ENCODE measurements around the gene AXL.
"Not testable (repeated sequence)": the region's sequence is repeated elsewhere in the genome, so short reads cannot be mapped to it uniquely, and the experiment has no call there.

Gene AXL

DNA sequence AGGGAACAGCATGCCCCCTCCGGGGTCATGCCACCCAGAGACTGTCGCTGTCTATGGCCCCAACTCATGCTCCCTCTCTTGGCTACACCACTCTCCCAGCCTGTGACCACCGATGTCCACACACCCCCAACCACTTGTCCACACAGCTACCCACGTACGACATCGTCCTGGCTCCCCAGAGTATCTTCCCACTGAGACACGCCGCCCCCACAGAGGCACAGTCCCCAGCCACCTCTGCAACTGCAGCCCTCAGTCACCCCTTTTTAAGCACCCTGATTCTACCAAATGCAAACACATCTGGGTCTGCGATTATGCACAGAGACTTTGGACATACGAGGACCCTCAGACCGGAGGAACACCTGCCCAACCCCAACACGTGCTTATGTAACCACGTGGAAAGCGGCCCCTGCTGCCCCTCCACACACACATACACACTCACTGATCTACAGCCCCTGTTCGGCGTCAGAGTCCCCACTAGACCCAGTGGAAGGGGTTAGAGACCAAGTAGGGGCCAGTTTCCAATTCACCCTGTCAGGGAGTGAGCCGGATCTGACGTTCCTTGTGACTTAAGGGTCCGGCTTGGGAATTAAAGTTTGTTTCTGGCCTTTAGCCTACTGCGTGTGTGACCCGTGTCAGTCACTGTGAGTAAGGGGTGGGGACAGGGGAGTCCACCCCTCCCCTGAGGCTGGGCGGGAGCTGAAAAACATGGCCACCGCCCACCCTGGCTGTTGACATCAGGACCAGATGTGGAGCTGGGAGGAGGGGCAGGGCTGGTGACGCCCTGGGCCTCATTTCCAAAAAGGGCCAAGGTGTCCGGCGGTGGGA lies 11.9 kb upstream of the AXL start:
- DNase-seq, result no peak

DNA sequence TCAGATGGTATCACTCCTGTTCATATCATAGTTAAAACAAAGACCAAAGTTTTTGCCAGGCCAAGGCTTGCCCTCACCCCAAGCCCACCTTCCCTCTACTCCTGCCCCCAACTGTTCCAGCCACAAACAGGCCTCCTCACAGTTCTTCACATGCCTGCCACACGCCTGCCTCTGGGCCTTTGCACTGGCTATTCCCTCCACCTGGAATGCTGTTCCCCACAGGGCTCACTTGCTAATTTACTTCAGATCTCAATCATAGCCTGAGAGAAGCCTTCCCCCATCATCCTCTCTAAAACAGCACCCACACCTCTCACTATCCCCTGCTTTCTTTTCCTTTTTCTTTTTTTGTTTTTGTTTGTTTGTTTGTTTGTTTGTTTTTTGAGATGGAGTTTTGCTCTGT lies 4.9 kb upstream of the AXL start:
- no peak for DNase-seq

DNA sequence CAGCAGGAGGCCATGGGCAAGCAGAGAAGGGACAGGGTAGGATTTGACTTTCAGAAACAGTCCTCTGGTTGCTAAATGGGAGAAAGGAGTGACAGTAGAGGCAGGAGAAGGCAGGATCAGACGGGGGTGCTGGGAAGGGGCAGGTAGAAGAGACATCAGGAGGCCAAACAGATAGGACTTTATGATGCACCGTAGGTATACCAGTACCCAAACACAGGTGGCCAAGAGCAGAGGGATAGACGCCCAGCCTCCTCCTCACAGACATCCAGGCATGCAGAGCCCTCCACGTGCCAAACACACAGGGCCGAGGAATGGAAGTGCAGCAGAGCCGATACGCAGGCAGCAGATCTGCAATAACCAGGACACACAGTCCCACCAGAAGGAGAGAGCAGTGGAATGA lies 1.3 kb upstream of the AXL start:
- no peak for DNase-seq

DNA sequence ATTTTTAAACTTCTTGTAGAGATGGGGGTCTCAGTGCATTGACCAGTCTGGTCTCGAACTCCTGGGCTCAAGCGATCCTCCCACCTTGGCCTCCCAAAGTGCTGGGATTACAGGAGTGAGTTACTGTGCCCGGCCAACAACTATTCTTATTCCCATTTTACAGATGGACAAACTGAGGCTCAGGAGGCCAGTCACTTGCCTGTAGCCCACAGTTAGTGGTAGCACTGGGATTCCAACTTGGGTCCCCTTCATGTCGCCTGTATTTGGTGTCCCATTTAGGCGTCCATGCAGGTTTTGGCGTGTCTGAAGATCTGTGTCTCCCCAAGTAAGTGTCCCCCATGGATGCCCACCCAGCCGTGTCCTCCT lies 791 bp upstream of the AXL start:
- no peak for DNase-seq

DNA sequence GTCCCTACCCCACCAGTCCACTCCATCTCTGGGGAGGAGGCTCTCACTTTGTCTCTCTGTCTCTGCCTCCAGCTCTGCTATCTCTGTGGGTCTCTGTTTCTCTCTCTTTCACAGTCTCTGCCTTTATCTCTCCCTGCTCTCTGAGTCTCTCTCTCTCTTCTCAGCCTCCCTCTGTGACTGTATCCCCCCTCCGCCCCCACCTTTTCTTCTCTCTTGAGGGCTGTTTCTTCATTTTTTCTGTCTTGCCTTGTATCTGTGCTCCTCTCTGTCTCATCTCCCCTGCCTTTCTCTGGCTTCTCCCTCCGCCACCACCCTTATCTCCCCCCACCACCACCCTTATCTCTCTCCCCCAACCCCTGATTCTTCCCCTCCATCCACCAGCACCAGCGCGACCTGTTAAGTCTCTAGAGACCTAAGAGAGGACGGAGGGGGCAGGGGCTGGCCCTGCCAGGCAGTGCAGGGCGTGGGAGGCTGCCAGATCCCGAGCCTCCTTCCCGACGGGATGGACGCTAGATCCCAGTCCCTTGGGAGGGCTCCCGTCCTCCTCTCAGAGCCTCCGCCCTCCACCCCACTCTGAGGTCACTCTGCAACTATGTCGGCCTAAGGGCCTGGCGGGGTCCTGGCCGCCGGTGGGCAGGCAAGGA lies 1.0 kb downstream of the AXL start:
- no peak for DNase-seq

DNA sequence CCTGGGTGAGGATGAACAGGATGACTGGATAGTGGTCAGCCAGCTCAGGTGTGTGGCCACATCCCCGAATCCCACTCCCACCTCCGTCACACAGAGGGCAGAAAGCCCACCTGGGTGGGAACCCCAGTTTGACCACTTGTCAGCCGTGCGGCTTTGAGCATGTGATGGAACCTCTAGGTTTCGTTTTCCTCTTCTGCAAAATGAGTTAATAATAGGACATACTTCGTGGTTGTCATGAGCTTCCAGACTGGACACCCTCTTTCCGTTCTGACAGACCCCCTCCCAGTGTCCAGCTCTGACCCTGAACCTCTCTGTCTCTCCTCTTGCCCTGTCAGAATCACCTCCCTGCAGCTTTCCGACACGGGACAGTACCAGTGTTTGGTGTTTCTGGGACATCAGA lies 1.8 kb downstream of the AXL start:
- no peak for DNase-seq

DNA sequence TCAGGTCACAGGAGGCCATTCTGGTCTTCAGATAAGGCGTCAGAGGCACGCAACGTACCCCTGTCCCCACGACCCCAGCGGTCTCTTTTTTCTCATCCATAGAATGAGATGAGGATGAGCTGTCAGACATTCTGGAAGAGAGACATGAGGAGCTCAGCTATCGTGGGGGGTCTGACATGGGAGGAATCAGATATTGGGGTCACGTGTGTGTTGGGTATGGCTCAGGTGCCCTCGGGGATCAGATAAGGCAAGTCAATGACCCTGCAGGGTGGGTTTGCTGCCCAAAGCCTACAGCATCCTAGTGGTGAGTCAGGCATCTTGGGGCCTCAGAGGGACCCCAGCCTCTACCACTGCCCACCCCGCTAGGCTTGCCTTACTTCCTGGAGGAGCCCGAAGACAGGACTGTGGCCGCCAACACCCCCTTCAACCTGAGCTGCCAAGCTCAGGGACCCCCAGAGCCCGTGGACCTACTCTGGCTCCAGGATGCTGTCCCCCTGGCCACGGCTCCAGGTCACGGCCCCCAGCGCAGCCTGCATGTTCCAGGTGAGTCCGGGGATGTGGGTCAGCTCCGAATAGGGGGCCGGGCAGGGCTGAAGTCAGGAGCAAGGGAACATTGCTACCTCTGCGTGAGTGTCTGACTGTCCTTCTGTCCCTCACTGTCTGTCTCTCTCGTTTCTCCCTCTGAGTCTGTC lies 2.6 kb downstream of the AXL start:
- DNase-seq, result no peak

DNA sequence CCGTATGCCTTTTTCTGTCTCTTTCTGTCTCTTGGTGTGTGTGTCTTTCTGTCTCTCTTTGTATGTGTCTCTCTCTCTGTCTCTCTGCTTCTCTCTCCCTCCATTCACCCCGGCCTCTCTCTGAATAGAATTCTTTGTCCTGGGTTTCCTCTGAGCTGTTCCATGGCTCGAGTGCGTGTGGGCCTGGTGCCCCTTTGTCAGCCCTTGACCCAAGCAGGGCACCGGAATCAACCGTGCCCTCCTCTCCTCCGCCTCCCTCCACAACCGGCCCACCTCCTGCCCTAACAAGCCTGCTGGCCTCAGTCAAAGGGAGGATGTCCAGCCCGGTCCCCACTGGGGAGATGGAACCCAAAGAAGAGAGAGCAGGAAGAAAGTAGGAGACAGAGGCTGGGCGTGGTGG lies 3.2 kb downstream of the AXL start:
- no peak for DNase-seq

DNA sequence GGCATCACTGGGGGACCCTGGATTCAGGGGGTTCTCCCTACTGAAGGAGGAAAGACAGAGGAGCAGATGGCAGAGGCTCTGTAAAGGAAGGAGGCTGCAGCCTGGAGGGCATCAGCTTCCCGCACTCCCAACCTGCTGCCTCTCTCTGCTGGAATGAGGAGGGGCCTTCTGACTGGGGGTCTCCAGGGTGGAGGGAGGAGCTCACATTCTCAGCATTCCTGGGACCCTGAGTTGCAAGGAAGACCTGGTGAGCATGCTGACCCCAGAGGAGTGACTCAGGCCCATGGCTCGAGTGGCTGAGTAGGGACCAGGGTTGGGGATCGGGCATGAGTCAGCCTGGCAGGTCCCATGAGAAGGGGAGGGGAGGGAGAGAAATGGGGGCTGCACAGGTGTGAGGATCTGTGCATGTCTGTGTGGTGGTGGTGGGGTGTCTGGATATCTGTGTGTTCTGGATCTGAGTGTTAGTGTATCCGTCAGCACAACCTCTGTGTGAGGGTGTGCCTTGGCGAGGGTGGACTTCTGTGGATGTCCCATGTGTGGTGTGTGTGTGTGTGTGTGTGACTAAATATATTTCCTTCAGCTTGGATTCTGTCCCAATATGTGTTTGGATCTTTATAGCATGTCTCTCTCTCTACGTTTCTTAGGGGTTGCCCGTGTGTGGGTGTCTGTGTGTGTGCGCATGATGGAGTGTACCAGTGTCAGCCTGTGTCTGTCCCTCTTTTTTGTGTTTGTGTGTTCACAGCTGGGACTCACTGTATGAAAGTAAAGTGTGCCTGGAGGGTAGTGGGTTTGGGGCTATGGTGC lies 4.6 kb downstream of the AXL start:
- no peak for DNase-seq

DNA sequence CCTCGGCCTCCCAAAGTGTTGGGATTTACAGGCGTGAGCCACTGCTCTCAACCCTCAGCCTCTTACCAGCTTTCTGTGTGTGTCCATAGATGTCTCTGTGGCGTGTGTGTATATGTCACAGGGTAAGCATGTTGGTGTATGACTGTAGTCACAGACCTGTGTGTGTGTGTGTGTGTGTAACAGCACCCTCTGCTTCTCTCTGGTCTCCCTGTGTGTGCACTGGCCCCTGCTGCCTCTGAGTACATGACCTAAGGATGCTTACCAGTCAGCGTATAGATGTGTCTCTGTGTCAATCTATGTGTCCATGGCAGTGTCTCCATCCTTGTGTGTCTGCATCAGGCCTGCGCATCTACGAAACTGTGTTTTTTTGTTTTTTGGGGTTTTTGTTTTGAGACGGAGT lies 5.6 kb downstream of the AXL start:
- no peak for DNase-seq

DNA sequence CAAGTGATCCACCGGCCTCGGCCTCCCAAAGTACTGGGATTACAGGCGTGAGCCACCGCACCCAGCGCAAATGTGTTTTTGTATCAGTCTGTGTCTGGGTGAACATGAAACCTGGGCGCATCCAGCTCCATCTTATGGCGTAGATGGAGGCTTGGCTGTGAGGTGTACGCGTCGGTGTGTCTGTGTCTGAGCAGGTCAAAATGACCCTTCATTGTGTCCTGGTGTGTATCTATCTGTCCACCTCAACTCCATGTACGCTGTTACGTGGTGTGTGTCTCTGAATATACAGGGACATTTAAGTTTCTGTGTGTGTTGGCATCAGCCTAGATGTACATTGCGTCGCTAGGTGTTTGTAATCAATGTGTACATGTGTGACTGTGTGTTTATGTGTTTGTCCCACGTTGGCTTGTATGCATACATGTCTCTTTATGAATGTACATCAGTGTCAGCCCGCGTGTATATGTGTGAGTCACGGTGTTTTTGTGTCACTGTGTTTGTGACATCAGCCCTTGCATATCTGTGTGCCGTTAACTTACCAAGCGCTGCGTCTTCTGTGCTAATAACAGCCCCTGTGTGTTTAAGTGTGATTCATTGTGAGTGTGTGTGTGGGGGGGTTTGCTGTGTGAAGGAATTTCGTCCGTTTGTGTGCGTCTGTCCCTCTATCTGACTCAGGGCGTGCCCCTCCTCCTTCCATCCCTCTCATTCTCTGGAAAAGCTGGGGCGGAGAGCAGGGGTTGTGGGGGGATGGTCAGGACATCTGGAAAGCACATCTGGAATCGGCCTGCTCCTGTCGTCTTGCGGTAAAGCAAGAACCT lies 6.4 kb downstream of the AXL start:
- DNase-seq, result no peak

DNA sequence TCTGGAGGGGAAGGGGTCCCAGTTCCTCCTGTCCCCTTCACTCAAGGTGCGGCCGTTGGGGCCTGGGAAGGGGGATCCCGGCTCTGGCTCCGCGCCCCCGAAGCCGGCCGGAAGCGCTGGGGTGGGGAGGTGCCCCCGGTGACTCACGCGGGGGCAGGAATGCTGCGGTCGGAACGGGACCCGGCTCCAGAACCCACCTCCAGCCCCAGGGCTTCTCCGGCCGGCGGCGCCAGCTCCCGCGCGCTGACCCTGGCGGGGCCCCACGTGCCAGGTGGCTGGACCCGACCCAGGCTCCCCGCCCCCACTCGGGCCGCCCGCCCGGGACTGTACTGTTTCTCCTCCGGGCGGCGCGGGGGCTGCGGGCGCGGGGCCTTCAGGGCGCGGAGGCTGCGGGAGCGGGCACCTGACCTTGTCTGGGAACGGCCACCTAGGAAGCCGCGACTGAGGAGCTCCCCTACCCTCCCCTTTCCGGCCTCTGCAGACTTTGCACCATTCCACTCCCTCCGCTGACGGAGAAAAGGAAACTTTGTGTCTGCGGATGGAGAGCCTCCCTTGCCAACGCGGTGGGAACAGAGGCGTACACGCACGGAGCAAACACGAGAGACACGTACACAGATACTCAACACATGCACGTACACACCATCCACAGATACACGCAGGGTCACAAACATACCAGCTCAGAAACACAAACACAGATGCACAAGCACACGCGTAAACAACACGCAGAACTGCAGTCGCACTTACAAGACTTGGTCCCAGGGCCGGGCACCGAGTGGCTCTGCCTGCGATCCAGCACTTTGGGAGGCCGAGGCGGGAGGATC lies 7.2 kb downstream of the AXL start:
- DNase-seq, result no peak

DNA sequence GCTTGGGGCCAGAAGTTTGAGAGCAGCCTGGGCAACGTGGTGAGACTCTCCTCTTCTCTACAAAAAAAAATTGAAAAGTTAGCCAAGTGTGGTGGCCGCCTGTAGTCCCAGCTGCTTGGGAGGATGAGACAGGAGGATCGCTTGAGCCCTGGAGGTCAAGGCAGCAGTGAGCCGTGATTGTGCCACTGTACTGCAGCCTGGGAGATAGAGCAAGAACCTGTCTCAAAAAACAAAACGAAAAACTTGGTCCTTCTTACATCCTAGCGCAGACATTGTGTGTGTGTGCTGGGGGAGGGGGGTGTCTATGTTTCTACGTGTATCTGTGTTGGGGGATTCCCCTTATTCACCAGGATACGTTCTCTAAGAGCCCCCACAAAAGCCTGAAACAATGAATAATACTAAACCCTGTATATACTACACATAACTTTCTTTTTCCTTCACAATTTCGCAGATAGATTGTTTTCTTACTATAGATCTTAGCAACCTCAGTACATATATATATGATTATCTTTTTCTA lies 7.9 kb downstream of the AXL start:
- DNase-seq, result no peak

DNA sequence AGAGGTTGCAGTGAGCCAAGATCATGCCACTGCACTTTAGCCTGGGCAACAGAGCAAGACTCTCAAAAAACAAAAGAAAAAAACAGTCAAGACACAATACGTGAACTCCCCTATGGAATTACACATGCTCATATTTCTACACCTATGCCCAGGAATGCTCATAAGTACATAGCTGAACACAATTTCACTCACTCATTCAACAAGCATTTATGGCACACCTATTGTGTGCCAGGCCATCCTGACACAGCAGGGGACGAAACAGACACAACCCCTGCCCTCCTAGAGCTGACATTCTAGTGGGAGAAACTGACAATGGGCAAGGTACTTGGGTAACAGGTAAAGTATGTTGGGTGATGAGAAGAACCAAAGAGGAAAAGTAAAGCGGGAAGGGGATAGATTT lies 9.5 kb downstream of the AXL start:
- no peak for DNase-seq

DNA sequence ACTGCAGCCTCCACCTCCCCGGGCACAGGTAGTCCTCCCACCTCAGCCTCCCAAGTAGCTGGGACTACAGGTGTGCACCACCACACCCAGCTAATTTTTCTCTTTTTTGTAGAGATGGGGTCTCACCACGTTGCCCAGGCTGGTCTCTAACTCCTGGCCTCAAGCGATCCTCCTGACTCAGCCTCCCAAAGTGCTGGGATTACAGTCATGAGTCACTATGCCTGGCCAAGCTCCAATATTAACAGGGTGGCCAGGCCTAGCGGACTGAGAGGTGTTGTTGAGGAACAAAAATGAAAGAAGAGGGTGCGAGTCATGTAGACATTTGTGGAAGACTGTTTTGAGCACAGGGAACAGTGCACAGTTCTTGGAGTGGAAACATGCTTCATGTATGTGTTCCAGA lies 10.3 kb downstream of the AXL start:
- DNase-seq, result not testable (repeated sequence)

DNA sequence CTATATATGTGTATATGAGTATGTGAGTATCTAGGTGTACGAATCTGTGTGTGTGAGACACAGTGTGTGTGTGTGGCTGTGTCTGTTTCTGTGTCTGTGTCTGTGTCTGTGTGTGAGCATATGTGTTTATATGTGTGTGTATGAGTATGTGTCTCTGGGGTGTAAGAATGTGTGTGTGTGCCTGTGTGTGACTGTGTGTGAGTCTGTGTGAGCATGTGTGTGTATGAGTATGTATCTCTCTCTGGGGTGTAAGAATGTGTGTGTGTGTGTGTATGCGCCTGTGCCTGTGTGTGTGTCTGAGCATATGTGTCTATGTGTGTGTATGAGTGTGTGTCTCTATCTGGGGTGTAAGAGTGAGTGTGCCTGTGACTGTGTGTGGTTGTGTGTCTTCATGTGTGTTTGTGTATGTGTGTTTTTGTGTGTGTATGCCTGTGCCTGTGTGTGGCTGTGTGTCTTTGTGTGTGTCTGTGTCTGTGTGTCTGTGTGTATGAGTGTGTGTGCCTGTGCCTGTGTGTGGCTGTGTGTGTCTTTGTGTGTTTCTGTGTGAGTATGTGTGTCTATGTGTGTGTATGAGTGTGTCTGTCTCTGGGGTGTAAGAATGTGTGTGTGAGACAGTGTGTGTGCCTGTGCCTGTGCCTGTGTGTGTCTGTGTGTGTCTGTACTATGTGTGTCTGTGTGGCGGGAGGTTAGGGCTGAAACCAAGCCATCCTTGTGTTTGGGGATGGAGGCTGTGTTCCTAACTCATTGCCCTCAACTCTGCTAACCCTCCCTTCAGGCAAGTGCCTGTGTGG lies 11.2 kb downstream of the AXL start:
- no peak for DNase-seq

DNA sequence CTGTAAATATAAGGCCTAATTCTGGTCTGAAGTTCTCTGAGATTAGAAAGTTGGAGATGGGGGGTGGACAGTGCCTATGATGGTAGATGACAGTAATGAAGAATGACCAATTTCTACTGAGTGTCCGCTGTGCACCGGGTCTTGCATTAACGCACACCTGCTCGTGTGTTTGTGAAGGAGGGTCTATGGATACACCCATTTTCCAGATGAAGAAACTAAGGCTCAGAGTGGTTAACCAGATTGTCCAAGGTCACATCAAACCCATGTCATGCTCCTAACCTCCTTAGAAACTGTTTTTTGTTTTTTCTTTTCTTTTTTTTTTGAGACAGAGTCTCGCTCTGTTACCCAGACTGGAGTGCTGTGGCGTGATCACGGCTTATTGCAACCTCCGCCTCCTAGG lies 13.7 kb downstream of the AXL start:
- DNase-seq, result no peak

DNA sequence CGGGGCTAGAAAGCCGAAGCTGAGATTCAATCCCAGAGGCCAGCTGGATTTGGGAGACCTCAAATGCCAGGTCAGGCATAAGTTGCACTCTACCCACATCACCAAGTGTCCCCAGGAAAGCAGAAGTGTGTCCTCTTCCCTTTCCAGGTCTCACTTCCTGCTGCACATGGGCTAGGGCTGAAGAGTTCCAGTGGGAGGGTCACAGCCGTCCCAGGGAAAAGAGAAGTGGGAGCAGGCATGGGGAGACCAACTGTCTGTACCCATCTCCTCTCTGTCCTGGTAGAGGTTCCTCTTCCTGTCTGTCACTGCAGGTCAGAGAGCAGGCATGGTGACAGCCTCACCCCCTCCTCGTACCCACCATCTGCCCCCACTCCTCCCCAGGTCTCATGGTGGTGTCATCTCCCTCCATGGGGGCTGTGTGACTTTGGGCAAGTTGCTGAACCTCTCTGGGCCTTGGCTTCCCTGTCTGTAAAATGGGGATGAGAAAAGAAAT lies 14.8 kb downstream of the AXL start:
- no peak for DNase-seq

DNA sequence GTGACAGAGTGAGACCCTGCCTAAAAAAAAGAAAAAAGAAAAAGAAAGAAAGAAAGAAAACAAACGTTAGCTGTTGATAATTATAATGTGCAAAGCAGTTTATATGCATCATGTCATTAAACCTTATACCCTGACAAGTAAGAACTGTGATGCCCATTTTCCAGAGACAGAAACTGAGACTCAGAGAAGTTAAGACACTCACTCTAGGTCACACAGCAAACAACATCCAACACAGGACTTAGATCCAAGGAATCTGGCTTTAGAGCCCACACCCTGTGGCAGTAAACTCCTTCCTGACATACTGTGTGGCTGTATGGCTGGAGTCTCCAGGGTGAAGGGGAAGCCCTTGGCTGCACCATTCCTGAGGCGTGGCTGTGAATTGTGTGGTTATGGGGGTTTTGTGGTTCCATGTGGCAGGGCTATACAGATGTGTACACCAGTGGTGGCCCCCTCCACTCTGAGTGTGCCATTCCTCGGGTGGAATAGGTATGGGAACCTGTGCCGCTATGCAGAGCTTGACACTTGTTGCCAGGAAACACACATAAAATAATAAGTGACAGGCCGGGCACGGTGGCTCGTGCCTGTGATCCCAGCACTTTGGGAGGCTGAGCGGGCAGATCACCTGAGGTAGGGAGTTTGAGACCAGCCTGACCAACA lies 15.6 kb downstream of the AXL start:
- no peak for DNase-seq

DNA sequence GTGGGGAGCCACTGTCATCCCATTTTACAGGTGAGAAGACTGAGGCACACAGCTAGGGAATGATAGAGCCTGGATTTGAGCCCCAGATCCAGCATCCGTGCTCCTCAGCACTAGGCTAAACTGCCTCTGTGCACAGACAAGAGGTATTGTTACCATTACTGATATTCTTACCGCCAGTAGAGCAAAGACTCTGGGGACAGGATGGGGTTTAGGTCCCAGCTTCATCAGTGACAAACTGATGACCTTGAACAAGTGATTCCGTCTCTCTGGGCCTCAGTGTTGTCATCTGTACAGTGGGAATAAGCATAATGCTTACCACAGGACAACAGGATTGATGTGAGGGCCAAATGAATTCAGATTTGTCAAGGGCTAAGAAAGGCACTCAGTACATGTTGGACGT lies 16.5 kb downstream of the AXL start:
- DNase-seq, result no peak

Data from NK-92 treated with Interleukin-12 subunit alpha and Interleukin-12 subunit beta, amount 100 ng/mL, for 24 hours (cell line).